Activated CD4-positive, alpha-beta memory T cell treated with anti-CD3 and anti-CD28 coated beads for 36 hours (primary cell): ENCODE measurements around the gene NDE1. TPM values are rescaled to one million over a fixed set of nuclear protein-coding genes. Genes with fewer than 3 reads are reported as not detected.
A peak's percentile ranks its signal among the peaks of the same experiment; 100 is the strongest.

Experiments
- CTCF ChIA-PET: fragments of 350-600 bp; sonication (Branson Sonifier 250); formaldehyde crosslinking; loops from one replicate; lab custom pipeline; 2021; ENCODE audit warnings: antibody characterized with exemption, inconsistent platforms; lab: Charles Lee
- POLR2A ChIA-PET: fragments of 350-600 bp; sonication (Branson Sonifier 250); formaldehyde crosslinking; loops from one replicate; lab custom pipeline; 2021; ENCODE audit warnings: antibody characterized with exemption; lab: Charles Lee
- DNase-seq: peaks from one replicate; pipeline ENCODE4 v3.0.0-alpha.2; 2020
- H3K27ac Mint-ChIP-seq: one replicate; pipeline ENCODE4 v1.8.0; 2021; ENCODE audit warnings: mixed read lengths
- H3K27me3 Mint-ChIP-seq: one replicate; pipeline ENCODE4 v1.8.0; 2021; ENCODE audit warnings: mixed read lengths
- H3K36me3 Mint-ChIP-seq: one replicate; pipeline ENCODE4 v1.8.0; 2021; ENCODE audit warnings: mixed read lengths
- H3K4me1 Mint-ChIP-seq: one replicate; pipeline ENCODE4 v1.8.0; 2021; ENCODE audit warnings: low read depth, mixed read lengths
- H3K4me3 Mint-ChIP-seq: one replicate; pipeline ENCODE4 v1.8.0; 2021; ENCODE audit warnings: mild to moderate bottlenecking, mixed read lengths
- H3K9me3 Mint-ChIP-seq: one replicate; pipeline ENCODE4 v1.8.0; 2021; ENCODE audit warnings: mixed read lengths
- intact Hi-C: fragments of 100-400 bp; cut with micrococcal nuclease; formaldehyde crosslinking; loops from one replicate; pipeline ENCODE4 v1.15.1; 2023
- total RNA-seq, 2 experiments: library from RNA; stranded (reverse); gene quantifications; one replicate each; pipeline ENCODE4 v1.2.3, GENCODE V29; 2021

The NDE1 gene
- total RNA-seq, 2 experiments from 2014 or later: 117 to 119 TPM

DNA sequence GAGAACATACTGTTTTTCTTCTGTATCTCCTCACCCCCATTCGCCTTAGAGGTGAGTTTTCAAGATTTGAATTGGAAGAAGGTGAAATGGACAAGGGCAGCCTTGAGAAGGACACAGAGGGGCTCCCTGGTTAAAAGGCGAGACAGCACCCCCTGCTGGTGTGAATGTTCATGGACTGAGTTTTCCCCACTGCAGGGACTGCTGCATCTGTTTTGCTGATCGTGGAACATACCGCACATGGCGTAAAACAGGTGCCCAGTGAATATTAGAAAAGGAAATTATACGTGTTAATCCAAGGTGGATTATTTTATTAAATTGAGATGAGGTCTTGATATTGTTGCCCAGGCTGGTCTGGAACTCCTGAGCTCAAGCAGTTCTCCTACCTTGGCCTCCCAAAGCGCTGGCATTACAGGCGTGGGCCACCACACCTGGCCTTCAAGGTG is 54.5 kb downstream of the NDE1 start:
- Mint-ChIP-seq H3K4me1 (peaks cover 12% of the 10 kb centered on the region), H3K27me3 (no peaks in the 10 kb centered on the region), H3K36me3 (peaks cover 19% of the 10 kb centered on the region), H3K9me3 (no peaks in the 10 kb centered on the region), H3K27ac (peak overlapping the region; percentile 50), H3K4me3 (no peak overlapping the region)
- DNase-seq: peak; percentile 83
- ChIA-PET POLR2A (no interaction called here), CTCF (interaction anchor here (0.6 to 3.2 kb wide), 18 partner anchors 9 to 423 kb away, joined by 3 to 14 read pairs (median 4); no protein-coding TSS in a partner anchor)
- intact Hi-C loops: loop anchor here (5.0 to 10.0 kb wide), 2 partner anchors 67 to 270 kb away; partner anchors contain the start of gene BMERB1

DNA sequence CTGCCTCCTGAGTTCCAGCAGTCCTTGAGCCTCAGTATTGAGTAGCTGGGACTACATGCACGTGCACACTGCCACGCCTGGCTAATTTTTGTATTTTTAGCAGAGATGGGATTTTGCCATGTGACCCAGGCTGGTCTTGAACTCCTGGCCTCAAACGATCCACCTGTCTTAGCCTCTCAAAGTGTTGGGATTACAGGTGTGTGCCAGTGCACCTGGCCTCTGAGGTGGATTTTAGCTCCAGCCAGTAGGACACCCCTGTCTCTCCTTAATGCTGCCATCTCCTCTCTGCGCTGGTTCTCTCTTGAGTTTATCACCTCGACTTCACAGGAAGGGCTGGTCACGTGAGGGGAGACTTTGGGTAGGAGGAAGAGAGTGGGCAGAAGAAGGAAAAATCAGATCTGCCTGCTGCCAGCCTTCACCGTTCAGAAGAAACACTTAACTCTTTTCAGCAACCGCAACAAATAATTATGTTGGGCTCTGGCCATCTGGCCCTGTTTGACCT is 55.1 kb downstream of the NDE1 start:
- Mint-ChIP-seq H3K9me3 (no peaks in the 10 kb centered on the region), H3K4me1 (peaks cover 12% of the 10 kb centered on the region), H3K36me3 (peaks cover 16% of the 10 kb centered on the region), H3K27me3 (no peaks in the 10 kb centered on the region), H3K27ac (no peak overlapping the region), H3K4me3 (no peak overlapping the region)
- CTCF ChIA-PET: interaction anchor here (0.6 to 3.2 kb wide), 17 partner anchors 8 to 423 kb away, joined by 3 to 14 read pairs (median 4); no protein-coding TSS in a partner anchor
- intact Hi-C loops: loop anchor here (10.0 kb wide), 1 partner anchor 270 kb away; the partner anchor contains the start of gene BMERB1
- no peak for DNase-seq
- POLR2A ChIA-PET: no interaction called here

DNA sequence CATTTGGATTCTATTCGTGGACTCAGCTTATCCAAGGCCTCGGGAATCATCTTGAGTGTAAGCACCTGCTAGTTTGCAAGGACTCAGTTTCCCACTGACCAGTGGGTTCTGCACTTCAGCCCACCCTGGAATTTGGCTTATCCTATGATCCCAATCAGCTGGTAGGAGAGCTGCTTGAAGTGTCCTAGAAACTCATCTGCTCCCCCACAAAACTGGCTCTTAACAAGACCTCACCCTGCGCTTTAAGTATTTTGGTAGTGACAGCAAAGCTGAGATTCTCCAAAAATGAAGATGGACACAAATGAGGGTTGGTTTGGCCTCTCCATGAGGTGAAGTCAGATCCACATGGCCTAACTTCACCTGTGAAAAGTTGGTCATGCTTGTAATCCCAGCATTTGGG is 57.3 kb downstream of the NDE1 start:
- no peak for DNase-seq
- POLR2A ChIA-PET: no interaction called here
- H3K9me3 Mint-ChIP-seq: no peaks in the 10 kb centered on the region
- no peak overlapping the region for H3K27ac Mint-ChIP-seq
- peaks cover 9% of the 10 kb centered on the region for H3K36me3 Mint-ChIP-seq
- H3K27me3 Mint-ChIP-seq: no peaks in the 10 kb centered on the region
- CTCF ChIA-PET: no interaction called here
- H3K4me3 Mint-ChIP-seq: no peak overlapping the region
- peaks cover 12% of the 10 kb centered on the region for H3K4me1 Mint-ChIP-seq
- intact Hi-C loops: loop anchor here (10.0 kb wide), 1 partner anchor 273 kb away; the partner anchor contains the start of gene BMERB1

DNA sequence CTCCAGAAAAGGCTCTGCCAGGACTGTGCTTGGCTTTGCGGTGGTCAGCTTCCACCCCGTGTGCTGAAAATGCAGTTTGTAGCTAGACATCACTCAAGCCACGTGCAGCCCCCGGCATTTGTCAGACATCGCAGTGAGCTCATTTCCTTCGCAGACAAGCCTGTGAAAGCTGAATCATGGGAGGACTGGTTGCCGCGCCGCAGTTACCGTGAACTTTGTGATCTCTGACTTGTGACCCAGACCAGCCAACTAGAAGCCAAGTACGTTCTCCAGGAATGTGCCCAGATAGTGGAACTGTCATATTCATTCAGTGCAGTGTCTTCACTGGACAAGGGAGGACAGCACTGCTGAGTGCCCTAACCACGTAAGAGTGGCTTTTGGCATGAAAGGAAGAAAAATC is 58.1 kb downstream of the NDE1 start:
- no peak for DNase-seq
- intact Hi-C loops: loop anchor here (10.0 kb wide), 1 partner anchor 273 kb away; the partner anchor contains the start of gene BMERB1
- Mint-ChIP-seq H3K4me3 (no peak overlapping the region), H3K9me3 (no peaks in the 10 kb centered on the region), H3K27me3 (no peaks in the 10 kb centered on the region), H3K36me3 (peaks cover 9% of the 10 kb centered on the region), H3K4me1 (peaks cover 12% of the 10 kb centered on the region), H3K27ac (peak overlapping the region; percentile 2)
- CTCF ChIA-PET: interaction anchor here (1.2 kb wide), 1 partner anchor 280 kb away, joined by 4 read pairs; no protein-coding TSS in a partner anchor
- POLR2A ChIA-PET: no interaction called here

DNA sequence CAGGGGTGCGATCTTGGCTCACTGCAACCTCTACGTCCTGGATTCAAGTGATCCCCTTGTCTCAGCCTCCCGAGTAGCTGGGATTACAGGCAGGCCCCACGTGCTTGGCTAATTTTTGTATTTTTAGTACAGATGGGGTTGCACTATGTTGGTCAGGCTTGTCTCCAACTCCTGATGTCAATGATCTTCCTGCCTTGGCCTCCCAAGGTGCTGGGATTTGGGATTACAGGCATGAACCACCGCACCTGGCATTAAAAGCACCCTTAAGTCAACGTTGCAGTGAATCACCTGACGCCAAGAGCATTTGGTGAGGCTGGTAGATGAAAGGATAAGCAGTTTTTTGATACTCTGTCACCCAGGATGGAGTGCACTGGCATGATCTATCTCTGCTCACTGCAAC is 59.0 kb downstream of the NDE1 start:
- CTCF ChIA-PET: interaction anchor here (0.6 kb wide), 1 partner anchor 80 kb away, joined by 3 read pairs; no protein-coding TSS in a partner anchor
- H3K27me3 Mint-ChIP-seq: no peaks in the 10 kb centered on the region
- POLR2A ChIA-PET: no interaction called here
- no peak overlapping the region for H3K4me3 Mint-ChIP-seq
- no peaks in the 10 kb centered on the region for H3K9me3 Mint-ChIP-seq
- H3K36me3 Mint-ChIP-seq: peaks cover 13% of the 10 kb centered on the region
- intact Hi-C loops: loop anchor here (10.0 kb wide), 1 partner anchor 274 kb away; the partner anchor contains the start of gene BMERB1
- DNase-seq: no peak
- H3K4me1 Mint-ChIP-seq: peaks cover 12% of the 10 kb centered on the region
- no peak overlapping the region for H3K27ac Mint-ChIP-seq

DNA sequence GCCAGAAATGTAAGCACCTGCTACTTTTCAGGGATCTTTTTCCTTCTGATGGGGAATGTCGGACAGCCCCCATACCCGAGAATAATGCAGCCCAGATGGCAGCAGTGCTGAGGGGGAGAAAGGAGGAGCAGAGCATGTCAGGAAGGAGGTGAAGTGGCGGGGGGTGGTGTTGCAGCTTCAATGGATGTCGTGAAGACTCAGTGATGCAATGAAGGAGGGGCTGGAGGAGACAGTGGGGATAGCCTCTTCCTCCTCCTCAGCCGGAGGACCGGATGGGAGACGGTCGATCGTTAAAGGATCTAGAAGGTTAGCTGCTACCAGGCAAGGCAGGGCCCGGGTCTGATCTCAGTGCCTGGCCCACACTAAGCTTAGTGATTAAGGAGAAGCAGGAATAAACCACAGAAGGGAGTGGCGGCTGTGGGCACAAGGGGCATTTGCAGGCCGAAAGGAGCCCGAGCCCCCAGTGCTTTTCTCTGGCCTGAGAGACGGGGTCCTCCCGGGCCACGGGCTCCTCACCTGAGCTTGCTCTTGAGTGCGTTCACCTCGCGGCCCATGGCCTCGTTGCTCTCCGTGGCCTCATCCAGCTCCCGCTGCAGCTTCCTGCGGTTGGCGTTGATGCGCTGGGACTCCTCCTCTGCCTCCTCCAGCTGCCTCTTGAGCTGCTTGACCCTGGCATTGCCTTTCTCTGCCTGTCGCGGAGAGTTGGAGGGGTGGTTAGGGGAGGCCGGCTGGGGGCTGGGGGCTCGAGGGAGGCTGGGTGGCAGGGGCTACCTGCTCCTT is 64.5 kb downstream of the NDE1 start:
- H3K27ac Mint-ChIP-seq: no peak overlapping the region
- no peak for DNase-seq
- H3K9me3 Mint-ChIP-seq: no peaks in the 10 kb centered on the region
- H3K36me3 Mint-ChIP-seq: peaks cover 12% of the 10 kb centered on the region
- ChIA-PET CTCF (interaction anchor here (1.2 kb wide), 1 partner anchor 10 kb away, joined by 5 read pairs; no protein-coding TSS in a partner anchor), POLR2A (no interaction called here)
- H3K4me1 Mint-ChIP-seq: no peaks in the 10 kb centered on the region
- intact Hi-C loops: no loop called here
- H3K27me3 Mint-ChIP-seq: no peaks in the 10 kb centered on the region
- H3K4me3 Mint-ChIP-seq: no peak overlapping the region

DNA sequence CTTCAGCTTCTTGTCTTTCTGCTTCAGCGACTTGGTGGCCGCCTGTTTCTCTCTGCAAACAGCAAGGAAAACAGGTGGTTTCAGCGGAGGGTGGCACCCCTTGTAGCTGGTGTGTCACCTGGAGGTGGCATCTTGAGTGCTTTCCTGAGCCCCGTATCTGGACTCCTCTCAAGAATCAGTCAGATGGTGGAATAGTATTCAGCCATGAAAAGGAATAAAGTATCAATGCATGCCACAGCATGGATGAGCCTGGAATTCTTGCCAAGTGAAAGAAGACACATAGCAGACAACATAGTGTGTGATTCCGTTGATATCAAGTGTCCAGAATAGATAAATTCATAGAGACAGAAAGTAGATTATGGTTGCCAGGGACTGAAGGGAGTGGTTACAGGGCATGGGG is 65.2 kb downstream of the NDE1 start:
- peaks cover 12% of the 10 kb centered on the region for H3K36me3 Mint-ChIP-seq
- POLR2A ChIA-PET: no interaction called here
- no peaks in the 10 kb centered on the region for H3K4me1 Mint-ChIP-seq

DNA sequence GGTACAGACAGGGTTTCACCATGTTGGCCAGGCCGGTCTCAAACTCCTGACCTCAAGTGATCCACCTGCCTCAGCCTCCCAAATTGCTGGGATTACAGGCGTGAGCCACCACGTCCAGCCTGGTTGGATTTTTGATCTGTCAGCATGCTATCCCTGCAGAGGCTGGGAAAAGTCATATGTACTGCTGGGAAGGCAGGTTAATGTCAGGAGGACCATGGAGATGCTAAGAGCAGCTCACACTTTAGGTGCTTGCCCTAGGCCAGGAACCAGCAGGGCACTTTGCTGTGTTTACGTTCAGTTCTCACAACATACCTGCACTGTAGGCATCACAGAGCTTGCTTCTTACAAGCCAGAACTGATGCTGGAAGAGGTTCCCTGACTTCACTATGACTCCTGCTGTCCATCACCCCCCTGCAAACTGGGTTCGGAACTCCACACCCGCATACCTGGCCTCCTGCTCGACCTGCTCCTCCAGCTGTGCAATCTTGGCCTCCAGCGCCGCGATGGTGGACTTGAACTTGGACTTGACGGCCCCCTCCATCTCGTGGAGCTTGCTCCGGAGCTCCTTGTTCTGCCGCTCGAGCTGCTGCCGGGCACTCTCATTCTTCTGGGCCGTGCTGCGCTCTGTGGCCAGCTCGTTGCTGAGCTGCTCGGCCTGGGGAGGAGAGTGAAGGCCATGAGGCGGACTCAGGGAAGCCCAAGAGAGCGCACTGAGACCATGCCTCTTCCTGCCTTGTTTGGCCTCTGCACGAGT is 66.8 kb downstream of the NDE1 start:
- Mint-ChIP-seq H3K36me3 (peaks cover 12% of the 10 kb centered on the region), H3K27me3 (no peaks in the 10 kb centered on the region), H3K4me3 (no peak overlapping the region), H3K27ac (no peak overlapping the region), H3K9me3 (no peaks in the 10 kb centered on the region), H3K4me1 (no peaks in the 10 kb centered on the region)
- intact Hi-C loops: no loop called here
- ChIA-PET CTCF (no interaction called here), POLR2A (no interaction called here)
- DNase-seq: no peak

More for the DNA sequence above, 65.2 kb downstream of the NDE1 start:
- H3K27ac Mint-ChIP-seq: no peak overlapping the region
- CTCF ChIA-PET: interaction anchor here (1.2 kb wide), 1 partner anchor 11 kb away, joined by 5 read pairs; no protein-coding TSS in a partner anchor
- no peak overlapping the region for H3K4me3 Mint-ChIP-seq
- no peaks in the 10 kb centered on the region for H3K9me3 Mint-ChIP-seq
- DNase-seq: no peak
- intact Hi-C loops: no loop called here
- no peaks in the 10 kb centered on the region for H3K27me3 Mint-ChIP-seq

DNA sequence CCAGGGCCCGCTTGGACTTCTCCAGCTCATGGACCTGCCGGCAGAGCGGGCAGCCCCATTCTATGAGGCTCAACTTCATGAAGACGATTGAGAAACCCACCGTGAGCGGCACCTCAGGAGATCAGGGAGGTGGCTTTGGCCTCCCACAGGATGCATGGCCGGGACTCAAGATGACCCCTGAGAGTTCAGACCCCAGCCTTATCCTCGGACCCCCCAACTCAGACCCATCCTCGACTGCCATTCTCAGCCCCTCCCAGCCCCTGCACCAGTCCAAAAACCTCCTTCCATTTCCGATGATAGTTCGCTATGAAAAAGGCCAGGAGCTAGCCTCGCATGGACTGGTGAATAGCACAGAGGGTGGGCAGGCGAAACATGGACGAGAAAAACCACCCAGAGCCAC is 71.0 kb downstream of the NDE1 start:
- no peak for DNase-seq
- no peaks in the 10 kb centered on the region for H3K27me3 Mint-ChIP-seq
- ChIA-PET CTCF (no interaction called here), POLR2A (interaction anchor here (0.7 kb wide), 1 partner anchor 36 kb away, joined by 3 read pairs; no protein-coding TSS in a partner anchor)
- intact Hi-C loops: no loop called here
- H3K9me3 Mint-ChIP-seq: no peaks in the 10 kb centered on the region
- H3K4me3 Mint-ChIP-seq: no peak overlapping the region
- H3K27ac Mint-ChIP-seq: no peak overlapping the region
- peaks cover 26% of the 10 kb centered on the region for H3K36me3 Mint-ChIP-seq
- H3K4me1 Mint-ChIP-seq: no peaks in the 10 kb centered on the region

DNA sequence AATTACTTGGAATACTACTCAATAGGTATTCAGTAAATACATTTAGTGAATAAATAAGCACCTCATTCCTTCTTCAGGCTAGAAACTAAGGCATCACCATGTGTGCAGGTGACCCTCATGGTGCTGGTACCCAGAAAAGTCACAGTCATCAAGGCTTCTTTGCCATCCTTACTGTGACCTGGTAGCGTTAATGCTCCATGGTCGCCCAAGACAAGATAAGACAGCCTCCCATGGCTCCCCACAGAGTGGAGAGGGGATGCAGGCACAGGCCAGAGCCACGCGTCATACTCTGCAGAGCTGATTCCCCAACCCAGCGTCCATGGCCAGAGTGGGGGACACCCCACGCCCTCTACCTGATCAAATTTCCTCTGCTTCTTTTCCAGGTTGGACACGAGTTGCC is 73.8 kb downstream of the NDE1 start:
- no peaks in the 10 kb centered on the region for H3K9me3 Mint-ChIP-seq
- POLR2A ChIA-PET: no interaction called here
- DNase-seq: no peak
- peaks cover 20% of the 10 kb centered on the region for H3K36me3 Mint-ChIP-seq
- H3K27ac Mint-ChIP-seq: no peak overlapping the region
- intact Hi-C loops: no loop called here
- H3K4me1 Mint-ChIP-seq: no peaks in the 10 kb centered on the region
- H3K4me3 Mint-ChIP-seq: no peak overlapping the region
- CTCF ChIA-PET: no interaction called here
- H3K27me3 Mint-ChIP-seq: no peaks in the 10 kb centered on the region

DNA sequence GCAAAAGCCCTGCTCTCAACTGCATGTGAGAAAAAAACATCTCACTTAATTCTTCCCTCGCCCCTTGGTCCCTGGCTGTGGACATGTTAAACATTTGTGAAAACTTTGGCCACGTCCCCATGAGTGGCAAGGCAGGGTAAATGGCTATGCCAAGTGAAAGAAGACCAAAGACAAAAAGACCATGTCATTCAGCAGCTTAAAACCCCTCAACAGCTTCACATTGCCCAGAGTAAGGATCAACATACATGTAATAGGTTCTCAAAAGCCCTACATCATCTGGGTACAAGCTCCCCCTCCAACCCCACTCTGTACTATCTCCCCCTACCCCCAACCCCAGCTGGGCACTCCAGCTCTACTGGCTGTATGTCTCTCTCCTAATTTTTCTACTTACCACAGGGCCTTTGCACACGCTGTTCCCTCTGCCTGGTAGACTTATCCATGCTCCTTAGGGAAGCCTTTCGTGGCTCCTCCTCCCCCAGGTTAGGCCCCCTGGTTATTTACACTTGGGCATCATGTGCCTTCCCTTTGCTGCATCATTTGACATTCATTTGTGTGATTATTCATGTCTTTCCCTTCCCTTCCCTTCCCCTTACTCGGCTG is 75.7 kb downstream of the NDE1 start:
- Mint-ChIP-seq H3K36me3 (peaks cover 20% of the 10 kb centered on the region), H3K9me3 (no peaks in the 10 kb centered on the region), H3K27ac (no peak overlapping the region), H3K4me3 (no peak overlapping the region), H3K4me1 (no peaks in the 10 kb centered on the region), H3K27me3 (no peaks in the 10 kb centered on the region)
- POLR2A ChIA-PET: no interaction called here
- intact Hi-C loops: no loop called here
- CTCF ChIA-PET: no interaction called here
- no peak for DNase-seq
